GM19099 (cell line): Measurements from ENCODE around the gene GUCD1.

Source experiments
- POLR2A ChIP-seq: IDR thresholded peaks from 3 replicates; pipeline ENCODE4 v1.6.1; 2011; ENCODE audit warnings: low read depth; ENCODE audit not compliant: insufficient read length; ENCODE audit errors: extremely low read depth

The GUCD1 gene

GRCh38 chr22:24503843-24504338 is 51.0 kb downstream of the GUCD1 start:
- no peak for TF ChIP-seq POLR2A

- TF ChIP-seq POLR2A, result no peak
Measured at GRCh38 chr22:24503137-24503842, 51.6 kb downstream of the GUCD1 start.

- TF ChIP-seq POLR2A, result no peak
Measured at GRCh38 chr22:24502541-24502940, 52.4 kb downstream of the GUCD1 start.

- TF ChIP-seq POLR2A, result no peak
Measured at GRCh38 chr22:24502034-24502433, 52.9 kb downstream of the GUCD1 start.

GRCh38 chr22:24501301-24502005 is 53.5 kb downstream of the GUCD1 start:
- no peak for TF ChIP-seq POLR2A

GRCh38 chr22:24500277-24500820 is 54.6 kb downstream of the GUCD1 start:
- no peak for TF ChIP-seq POLR2A

- no peak for TF ChIP-seq POLR2A
Measured at GRCh38 chr22:24499706-24500276, 55.1 kb downstream of the GUCD1 start.

- TF ChIP-seq POLR2A, result no peak
Measured at GRCh38 chr22:24498824-24499223, 56.1 kb downstream of the GUCD1 start.

GRCh38 chr22:24497841-24498258 is 57.1 kb downstream of the GUCD1 start:
- no peak for TF ChIP-seq POLR2A

GRCh38 chr22:24496661-24497060 is 58.3 kb downstream of the GUCD1 start:
- no peak for TF ChIP-seq POLR2A

- no peak for TF ChIP-seq POLR2A
Measured at GRCh38 chr22:24496234-24496633, 58.7 kb downstream of the GUCD1 start.

GRCh38 chr22:24495365-24495675 is 59.6 kb downstream of the GUCD1 start:
- no peak for TF ChIP-seq POLR2A

GRCh38 chr22:24494528-24495364 is 60.2 kb downstream of the GUCD1 start, which contains the start of gene UPB1:
Gene UPB1 (plus strand): TSS chr22:24495332. CDS start chr22:24495404, 72 bp downstream.
- no peak for TF ChIP-seq POLR2A

GRCh38 chr22:24494167-24494527 is 60.8 kb downstream of the GUCD1 start:
- TF ChIP-seq POLR2A, result no peak

GRCh38 chr22:24492391-24492790 is 62.5 kb downstream of the GUCD1 start:
- TF ChIP-seq POLR2A, result no peak
